Measurements from ENCODE around the gene FBLN2. TPM values are rescaled to one million over a fixed set of nuclear protein-coding genes. Genes with fewer than 3 reads are reported as not detected.
"Not testable (repeated sequence)": the region's sequence is repeated elsewhere in the genome, so short reads cannot be mapped to it uniquely, and the experiment has no call there.

FBLN2 gene
- total and polyA plus RNA-seq, 5 donors, result 124 to 323 (median 257) TPM

GRCh38 chr3:13514639-13515435 lies 34.1 kb upstream of the FBLN2 start:
- no peak for ATAC-seq

GRCh38 chr3:13515786-13516759 lies 32.9 kb upstream of the FBLN2 start:
- Histone ChIP-seq H3K27me3 (ENCODE audit: control insufficient read depth, insufficient read depth) (no peaks in the 10 kb centered on the region), H3K9me3 (ENCODE audit: control insufficient read depth, low read length) (no peaks in the 10 kb centered on the region), H3K27ac (ENCODE audit: low read length) (peak overlapping the region; percentile 78), H3K4me1 (ENCODE audit: control insufficient read depth, insufficient read depth, low read length) (peaks cover 11% of the 10 kb centered on the region), H3K4me3 (ENCODE audit: low read length) (no peak overlapping the region)
- peak; percentile 55 to 83 (median 80) for DNase-seq
- 61% methylated on average over 26 of the region's 26 CpGs for WGBS
- peak in 1 of 2 donors; percentile 3 for ATAC-seq
- intact Hi-C loops (cut with DNase I), result no loop called here

More at GRCh38 chr3:13514639-13515435, 34.1 kb upstream of the FBLN2 start:
- Histone ChIP-seq H3K4me1 (ENCODE audit: control insufficient read depth, insufficient read depth, low read length) (peaks cover 11% of the 10 kb centered on the region), H3K9me3 (ENCODE audit: control insufficient read depth, low read length) (no peaks in the 10 kb centered on the region), H3K4me3 (ENCODE audit: low read length) (no peak overlapping the region), H3K27me3 (ENCODE audit: control insufficient read depth, insufficient read depth) (no peaks in the 10 kb centered on the region), H3K27ac (ENCODE audit: low read length) (no peak overlapping the region)
- WGBS, result 81% methylated on average over 6 of the region's 6 CpGs
- intact Hi-C loops (cut with DNase I), result no loop called here
- peak in 2 of 3 donors; percentile 0 to 1 for DNase-seq

- no peaks in the 10 kb centered on the region for H3K9me3 ChIP-seq (ENCODE audit: control insufficient read depth, low read length)
- ATAC-seq, result no peak
- no peak overlapping the region for H3K4me3 ChIP-seq (ENCODE audit: low read length)
- intact Hi-C loops (cut with DNase I), result no loop called here
- WGBS, result 75% methylated on average over 9 of the region's 9 CpGs
- H3K27ac ChIP-seq (ENCODE audit: low read length), result peak overlapping the region; percentile 78
- no peaks in the 10 kb centered on the region for H3K27me3 ChIP-seq (ENCODE audit: control insufficient read depth, insufficient read depth)
- peaks cover 11% of the 10 kb centered on the region for H3K4me1 ChIP-seq (ENCODE audit: control insufficient read depth, insufficient read depth, low read length)
- no peak for DNase-seq
Observed at GRCh38 chr3:13516760-13517135, 32.2 kb upstream of the FBLN2 start.

GRCh38 chr3:13517253-13517977 lies 31.5 kb upstream of the FBLN2 start:
- peak; percentile 86 to 87 for ATAC-seq
- no peaks in the 10 kb centered on the region for H3K27me3 ChIP-seq (ENCODE audit: control insufficient read depth, insufficient read depth)
- H3K4me1 ChIP-seq (ENCODE audit: control insufficient read depth, insufficient read depth, low read length), result peaks cover 11% of the 10 kb centered on the region
- intact Hi-C loops (cut with DNase I), result no loop called here
- peak; percentile 91 to 96 (median 94) for DNase-seq
- no peak overlapping the region for H3K4me3 ChIP-seq (ENCODE audit: low read length)
- H3K9me3 ChIP-seq (ENCODE audit: control insufficient read depth, low read length), result no peaks in the 10 kb centered on the region
- WGBS, result 52% methylated on average over 18 of the region's 18 CpGs
- peak overlapping the region; percentile 87 for H3K27ac ChIP-seq (ENCODE audit: low read length)

GRCh38 chr3:13518516-13518953 lies 30.4 kb upstream of the FBLN2 start:
- Histone ChIP-seq H3K4me1 (ENCODE audit: control insufficient read depth, insufficient read depth, low read length) (peaks cover 11% of the 10 kb centered on the region), H3K4me3 (ENCODE audit: low read length) (no peak overlapping the region), H3K27ac (ENCODE audit: low read length) (peak overlapping the region; percentile 87), H3K27me3 (ENCODE audit: control insufficient read depth, insufficient read depth) (no peaks in the 10 kb centered on the region), H3K9me3 (ENCODE audit: control insufficient read depth, low read length) (no peaks in the 10 kb centered on the region)
- ATAC-seq, result peak; percentile 76 to 77
- 33% methylated on average over 15 of the region's 15 CpGs for WGBS
- intact Hi-C loops (cut with DNase I), result no loop called here
- peak; percentile 95 to 98 (median 96) for DNase-seq

GRCh38 chr3:13519006-13519791 lies 29.7 kb upstream of the FBLN2 start:
- Histone ChIP-seq H3K27me3 (ENCODE audit: control insufficient read depth, insufficient read depth) (no peaks in the 10 kb centered on the region), H3K4me1 (ENCODE audit: control insufficient read depth, insufficient read depth, low read length) (peaks cover 11% of the 10 kb centered on the region), H3K9me3 (ENCODE audit: control insufficient read depth, low read length) (no peaks in the 10 kb centered on the region), H3K27ac (ENCODE audit: low read length) (peak overlapping the region; percentile 59), H3K4me3 (ENCODE audit: low read length) (no peak overlapping the region)
- ATAC-seq (peak; percentile 17 to 39), DNase-seq (peak in 2 of 3 donors; percentile 65 to 66)
- intact Hi-C loops (cut with DNase I), result no loop called here
- 74% methylated on average over 19 of the region's 19 CpGs for WGBS

GRCh38 chr3:13520326-13520880 lies 28.5 kb upstream of the FBLN2 start:
- H3K4me3 ChIP-seq (ENCODE audit: low read length), result no peak overlapping the region
- H3K27me3 ChIP-seq (ENCODE audit: control insufficient read depth, insufficient read depth), result no peaks in the 10 kb centered on the region
- peaks cover 11% of the 10 kb centered on the region for H3K4me1 ChIP-seq (ENCODE audit: control insufficient read depth, insufficient read depth, low read length)
- ATAC-seq, result no peak
- peak; percentile 5 to 38 (median 27) for DNase-seq
- no peak overlapping the region for H3K27ac ChIP-seq (ENCODE audit: low read length)
- intact Hi-C loops (cut with DNase I), result no loop called here
- H3K9me3 ChIP-seq (ENCODE audit: control insufficient read depth, low read length), result no peaks in the 10 kb centered on the region
- WGBS, result 89% methylated on average over 9 of the region's 9 CpGs

- no peak overlapping the region for H3K27ac ChIP-seq (ENCODE audit: low read length)
- WGBS, result 64% methylated on average over 6 of the region's 6 CpGs
Observed at GRCh38 chr3:13521309-13521708, 27.6 kb upstream of the FBLN2 start.

GRCh38 chr3:13521749-13522148 lies 27.2 kb upstream of the FBLN2 start:
- WGBS, result 97% methylated on average over 2 of the region's 2 CpGs
- intact Hi-C loops (cut with DNase I); H3K27me3 ChIP-seq (ENCODE audit: control insufficient read depth, insufficient read depth); ATAC-seq; H3K4me3 ChIP-seq (ENCODE audit: low read length); H3K9me3 ChIP-seq (ENCODE audit: control insufficient read depth, low read length); H3K4me1 ChIP-seq (ENCODE audit: control insufficient read depth, insufficient read depth, low read length); H3K27ac ChIP-seq (ENCODE audit: low read length); DNase-seq: not testable (repeated sequence)

More at GRCh38 chr3:13521309-13521708, 27.6 kb upstream of the FBLN2 start:
- no peaks in the 10 kb centered on the region for H3K9me3 ChIP-seq (ENCODE audit: control insufficient read depth, low read length)
- DNase-seq, result no peak
- no peak overlapping the region for H3K4me3 ChIP-seq (ENCODE audit: low read length)
- H3K27me3 ChIP-seq (ENCODE audit: control insufficient read depth, insufficient read depth), result no peaks in the 10 kb centered on the region
- no peak for ATAC-seq
- intact Hi-C loops (cut with DNase I), result no loop called here
- H3K4me1 ChIP-seq (ENCODE audit: control insufficient read depth, insufficient read depth, low read length), result peaks cover 11% of the 10 kb centered on the region

- H3K27ac ChIP-seq (ENCODE audit: low read length), result no peak overlapping the region
- H3K27me3 ChIP-seq (ENCODE audit: control insufficient read depth, insufficient read depth), result no peaks in the 10 kb centered on the region
- peaks cover 8% of the 10 kb centered on the region for H3K4me1 ChIP-seq (ENCODE audit: control insufficient read depth, insufficient read depth, low read length)
- no peak for ATAC-seq
- intact Hi-C loops (cut with DNase I), result no loop called here
- H3K4me3 ChIP-seq (ENCODE audit: low read length), result no peak overlapping the region
- H3K9me3 ChIP-seq (ENCODE audit: control insufficient read depth, low read length), result no peaks in the 10 kb centered on the region
- peak in 2 of 3 donors; percentile 4 to 32 for DNase-seq
- 95% methylated on average over 5 of the region's 5 CpGs for WGBS
Observed at GRCh38 chr3:13522236-13522635, 26.7 kb upstream of the FBLN2 start.

Measured in right cardiac atrium (tissue), 5 donors.